Peyer's patch (tissue), 4 donors: Measurements from ENCODE around the gene TBX10. TPM values are rescaled to one million over a fixed set of nuclear protein-coding genes. Genes with fewer than 3 reads are reported as not detected.
A peak's percentile ranks its signal among the peaks of the same experiment; 100 is the strongest.
"Not testable (repeated sequence)": the region's sequence is repeated elsewhere in the genome, so short reads cannot be mapped to it uniquely, and the experiment has no call there.

ENCODE experiments used
- DNase-seq, 3 donors: peaks; one replicate each; pipeline ENCODE4 v3.0.0-alpha.2; 2017 to 2019
- H3K27ac ChIP-seq, 4 donors: fragments of 200-600 bp; sonication (generic); one replicate each; pipeline ENCODE4 v1.5.1; 2016 to 2019
- H3K27me3 ChIP-seq, 2 donors: fragments of 200-600 bp; sonication (generic); one replicate each; pipeline ENCODE4 v1.5.1; 2019
- H3K36me3 ChIP-seq, 3 donors: fragments of 200-600 bp; sonication (generic); one replicate each; pipeline ENCODE4 v1.5.1; 2016 to 2019
- H3K4me1 ChIP-seq, 4 donors: fragments of 200-600 bp; sonication (generic); one replicate each; pipeline ENCODE4 v1.5.1; 2016 to 2019
- H3K4me3 ChIP-seq, 4 donors: fragments of 200-600 bp; sonication (generic); 1 replicate in 3 of 4; 2 replicates in 1 of 4; pipeline ENCODE4 v1.5.1; 2016 to 2019; ENCODE audit warnings: mild to moderate bottlenecking in 1 of 4
- H3K9me3 ChIP-seq, 4 donors: fragments of 200-600 bp; sonication (generic); one replicate each; pipeline ENCODE4 v1.5.1; 2016 to 2019; ENCODE audit warnings: mild to moderate bottlenecking in 1 of 4
- POLR2A ChIP-seq, 2 donors: fragments of 450-650 bp; IDR thresholded peaks; one replicate each; pipeline ENCODE4 v1.5.1; 2017; ENCODE audit warnings: antibody characterized with exemption in 2 of 2, mild to moderate bottlenecking in 2 of 2, moderate library complexity in 2 of 2
- total RNA-seq, 4 donors: library from RNA; depleted of rRNA; stranded (reverse); fragments of >200 nt; gene quantifications; one replicate each; pipeline ENCODE4 v1.1.0, GENCODE V29; 2016
- TF ChIP-seq, protein P1 (sequence below), 6 experiments: fragments of 450-650 bp in 4 of 6; fragments of 200-600 bp in 2 of 6; sonication (generic) in 1 of 6; IDR thresholded peaks; one replicate each; pipeline ENCODE4 v1.5.1; 2017 to 2019; ENCODE audit warnings: antibody characterized with exemption in 6 of 6, mild to moderate bottlenecking in 3 of 6, moderate library complexity in 1 of 6

TBX10 gene
- total RNA-seq, 4 donors from 2014 or later, result 16.9 to 82.5 (median 64.1) TPM; not detected in 1

DNA sequence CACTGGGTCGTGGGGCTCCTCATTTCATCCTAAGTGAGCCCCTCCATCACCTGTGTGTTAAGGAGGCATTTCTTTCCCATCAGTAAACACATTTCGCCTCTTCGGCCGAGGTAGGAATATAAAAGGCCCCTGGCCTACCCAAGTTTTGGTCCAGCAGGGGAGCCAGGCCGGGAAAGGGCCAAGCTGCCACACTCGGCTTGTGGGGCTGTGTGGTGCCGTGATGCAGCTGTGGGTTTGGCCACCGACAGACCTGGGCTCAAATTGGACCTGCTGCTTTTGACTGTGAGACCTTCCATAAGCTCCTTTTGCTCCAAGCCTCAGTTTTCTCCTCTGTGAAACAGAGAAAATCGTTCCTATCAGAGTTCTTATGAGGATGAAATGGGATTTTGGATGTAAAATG lies 32.1 kb downstream of the TBX10 start:
- no peak for TF ChIP-seq POLR2A (IDR thresholded peaks at IDR 0.05)
- TF ChIP-seq, protein P1, sequence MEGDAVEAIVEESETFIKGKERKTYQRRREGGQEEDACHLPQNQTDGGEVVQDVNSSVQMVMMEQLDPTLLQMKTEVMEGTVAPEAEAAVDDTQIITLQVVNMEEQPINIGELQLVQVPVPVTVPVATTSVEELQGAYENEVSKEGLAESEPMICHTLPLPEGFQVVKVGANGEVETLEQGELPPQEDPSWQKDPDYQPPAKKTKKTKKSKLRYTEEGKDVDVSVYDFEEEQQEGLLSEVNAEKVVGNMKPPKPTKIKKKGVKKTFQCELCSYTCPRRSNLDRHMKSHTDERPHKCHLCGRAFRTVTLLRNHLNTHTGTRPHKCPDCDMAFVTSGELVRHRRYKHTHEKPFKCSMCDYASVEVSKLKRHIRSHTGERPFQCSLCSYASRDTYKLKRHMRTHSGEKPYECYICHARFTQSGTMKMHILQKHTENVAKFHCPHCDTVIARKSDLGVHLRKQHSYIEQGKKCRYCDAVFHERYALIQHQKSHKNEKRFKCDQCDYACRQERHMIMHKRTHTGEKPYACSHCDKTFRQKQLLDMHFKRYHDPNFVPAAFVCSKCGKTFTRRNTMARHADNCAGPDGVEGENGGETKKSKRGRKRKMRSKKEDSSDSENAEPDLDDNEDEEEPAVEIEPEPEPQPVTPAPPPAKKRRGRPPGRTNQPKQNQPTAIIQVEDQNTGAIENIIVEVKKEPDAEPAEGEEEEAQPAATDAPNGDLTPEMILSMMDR (IDR thresholded peaks at IDR 0.05), result no peak
- no peak for DNase-seq
- peaks cover 0 to 41% (median 0%) of the 10 kb centered on the region in 3 donors for H3K36me3 ChIP-seq
- H3K4me1 ChIP-seq, result peaks cover 0 to 12% (median 12%) of the 10 kb centered on the region in 4 donors
- H3K9me3 ChIP-seq, result no peaks in the 10 kb centered on the region
- H3K27ac ChIP-seq, result peak overlapping the region in 3 of 4 donors; percentile 84 to 86 (median 85)
- H3K4me3 ChIP-seq, result peak overlapping the region; percentile 90 to 94 (median 92)
- no peaks in the 10 kb centered on the region for H3K27me3 ChIP-seq

- Histone ChIP-seq H3K27me3 (no peaks in the 10 kb centered on the region), H3K4me1 (peaks cover 0 to 12% (median 12%) of the 10 kb centered on the region in 4 donors), H3K4me3 (peak within 1 kb of the TSS; percentile 90 to 94 (median 92)), H3K27ac (peak within 1 kb of the TSS; percentile 84 to 86 (median 86)), H3K36me3 (peaks cover 0 to 33% (median 0%) of the 10 kb centered on the region in 3 donors), H3K9me3 (no peaks in the 10 kb centered on the region)
- peak; percentile 97 to 99 (median 98) for DNase-seq
- TF ChIP-seq, protein P1 (IDR thresholded peaks at IDR 0.05), result peak; percentile 68 to 94 (median 90)
- TF ChIP-seq POLR2A (IDR thresholded peaks at IDR 0.05), result peak; percentile 78 to 80
Measured at GRCh38 chr11:67606492-67607295, 32.9 kb downstream of the TBX10 start, which contains the start of gene NDUFV1. TSS of gene NDUFV1 (plus strand) at chr11:67606936. CDS start at chr11:67607005, 69 bp downstream.

DNA sequence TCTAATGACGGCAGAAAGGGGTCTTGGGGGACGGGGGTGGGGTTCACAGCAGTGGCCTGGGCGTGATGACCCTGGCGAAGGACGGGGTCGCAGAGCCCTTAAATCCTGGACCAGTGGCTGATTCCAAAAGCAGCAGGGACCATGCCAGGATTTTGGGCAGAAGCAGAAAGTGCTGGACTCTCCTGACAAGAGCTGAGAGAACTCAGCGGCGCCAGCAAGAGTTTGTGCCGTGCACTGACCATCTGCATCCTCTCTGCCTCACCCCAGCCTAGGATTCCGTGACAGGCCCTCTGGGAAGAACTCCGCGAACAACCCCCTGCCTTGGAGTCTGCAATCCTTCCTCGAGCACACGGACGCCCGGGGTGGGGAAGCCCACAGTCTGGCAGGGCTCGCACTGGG lies 33.5 kb downstream of the TBX10 start:
- Histone ChIP-seq H3K27me3 (no peaks in the 10 kb centered on the region), H3K27ac (peak overlapping the region; percentile 84 to 86 (median 86)), H3K4me1 (peaks cover 0 to 14% (median 13%) of the 10 kb centered on the region in 4 donors), H3K36me3 (peaks cover 0 to 27% (median 0%) of the 10 kb centered on the region in 3 donors), H3K9me3 (no peaks in the 10 kb centered on the region), H3K4me3 (peak overlapping the region; percentile 90 to 94 (median 92))
- no peak for TF ChIP-seq POLR2A (IDR thresholded peaks at IDR 0.05)
- no peak for DNase-seq

DNA sequence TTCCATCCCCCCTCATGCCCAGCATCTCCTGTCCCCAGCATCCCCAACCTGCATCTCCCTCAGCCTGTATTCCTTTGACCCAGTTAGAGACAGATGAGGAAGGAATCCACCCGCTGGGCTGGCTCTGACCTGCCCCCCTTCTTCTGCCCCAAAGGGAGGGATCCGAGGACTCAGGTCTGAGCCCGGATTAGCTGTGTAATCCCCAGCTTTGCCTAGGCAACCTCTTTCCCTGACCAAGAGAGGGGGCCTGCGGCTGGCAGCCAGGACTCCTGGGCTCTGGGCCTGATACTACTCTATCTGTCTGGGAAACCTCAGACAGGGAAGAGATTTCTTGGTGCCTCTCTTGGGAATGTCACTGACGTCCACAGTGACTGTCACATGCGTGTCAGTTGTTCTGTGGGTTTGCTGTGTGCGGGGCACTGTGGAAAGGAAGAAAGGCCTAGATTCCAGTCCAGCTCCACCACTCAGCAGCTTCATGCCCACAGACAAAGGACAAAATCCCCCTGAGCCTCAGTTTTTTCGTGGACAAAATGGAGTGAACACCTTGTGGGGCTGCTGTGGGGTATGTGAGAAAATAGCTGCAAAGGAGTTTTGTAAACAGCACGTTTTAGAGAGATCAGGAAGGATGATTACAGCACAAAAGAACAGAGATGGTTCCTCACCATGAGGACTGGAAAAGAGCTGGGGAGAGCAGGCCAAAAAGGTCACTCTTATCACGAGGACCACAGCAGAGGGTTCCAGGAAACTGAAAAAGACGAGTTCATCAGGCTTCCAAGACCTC lies 34.1 kb downstream of the TBX10 start:
- Histone ChIP-seq H3K27ac (no peak overlapping the region), H3K4me1 (peaks cover 0 to 20% (median 15%) of the 10 kb centered on the region in 4 donors), H3K36me3 (peaks cover 0 to 20% (median 0%) of the 10 kb centered on the region in 3 donors), H3K27me3 (no peaks in the 10 kb centered on the region), H3K4me3 (no peak overlapping the region), H3K9me3 (no peaks in the 10 kb centered on the region)
- TF ChIP-seq, protein P1 (IDR thresholded peaks at IDR 0.05), result no peak
- no peak for TF ChIP-seq POLR2A (IDR thresholded peaks at IDR 0.05)
- DNase-seq, result no peak

DNA sequence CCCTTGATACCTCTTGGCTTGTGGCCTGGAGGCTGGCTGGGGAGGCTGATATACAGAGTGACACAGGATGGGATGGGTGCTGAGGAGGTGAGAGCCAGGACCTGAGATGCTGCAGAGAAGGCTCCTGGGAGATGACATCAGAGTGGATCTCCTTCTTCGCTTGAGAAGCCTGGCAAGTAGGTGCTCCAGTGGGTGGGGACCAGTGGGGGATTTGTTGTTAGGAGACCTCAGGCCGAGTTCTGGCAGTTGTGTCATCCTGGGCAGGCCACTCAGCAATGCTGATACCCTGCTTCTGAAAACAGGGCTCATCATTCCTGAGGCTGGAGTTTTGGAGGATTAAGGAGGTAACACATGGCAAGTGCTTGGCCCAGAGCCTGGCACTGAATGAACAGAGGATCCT lies 34.7 kb downstream of the TBX10 start:
- H3K4me3 ChIP-seq, result no peak overlapping the region
- no peaks in the 10 kb centered on the region for H3K27me3 ChIP-seq
- no peak for TF ChIP-seq POLR2A (IDR thresholded peaks at IDR 0.05)
- TF ChIP-seq, protein P1 (IDR thresholded peaks at IDR 0.05), result no peak
- H3K36me3 ChIP-seq, result peaks cover 0 to 14% (median 0%) of the 10 kb centered on the region in 3 donors
- no peaks in the 10 kb centered on the region for H3K9me3 ChIP-seq
- no peak for DNase-seq
- no peak overlapping the region for H3K27ac ChIP-seq
- peaks cover 0 to 20% (median 15%) of the 10 kb centered on the region in 4 donors for H3K4me1 ChIP-seq

- H3K27ac ChIP-seq, DNase-seq, H3K27me3 ChIP-seq, H3K4me3 ChIP-seq, H3K36me3 ChIP-seq, H3K9me3 ChIP-seq: not testable (repeated sequence)
- peaks cover 0 to 20% (median 15%) of the 10 kb centered on the region in 4 donors for H3K4me1 ChIP-seq
Measured at GRCh38 chr11:67604119-67604518, 35.4 kb downstream of the TBX10 start.
